MCF 10A (cell line): ENCODE measurements around the gene MTG1. TPM values are rescaled to one million over a fixed set of nuclear protein-coding genes. Genes with fewer than 3 reads are reported as not detected.

ENCODE experiments used
- BruUV-seq: library from RNA; stranded (reverse); fragments of 400-500 nt; replicated peaks from 2 replicates; lab custom pipeline; 2021; lab: Mats Ljungman, UMichigan
- CTCF ChIA-PET: fragments of 300-600 bp; sonication (Branson Sonifier 250); formaldehyde crosslinking; extraction: SDS; loops from one replicate; lab custom pipeline; 2021; ENCODE audit warnings: antibody characterized with exemption, inconsistent platforms; lab: Yijun Ruan, JAX
- POLR2A ChIA-PET: fragments of 300-600, 350-650 bp; sonication (Branson Sonifier 250); formaldehyde crosslinking; extraction: SDS; loops from one replicate; lab custom pipeline; 2020; ENCODE audit warnings: antibody characterized with exemption, inconsistent platforms; lab: Yijun Ruan, JAX
- DNase-seq: peaks from one replicate; pipeline ENCODE4 v3.0.0-alpha.2; 2018; ENCODE audit not compliant: unreplicated experiment
- H3K27ac Mint-ChIP-seq: one replicate; pipeline ENCODE4 v1.8.0; 2022; ENCODE audit warnings: mild to moderate bottlenecking, low read depth, mixed read lengths; ENCODE audit not compliant: unreplicated experiment
- H3K27me3 Mint-ChIP-seq: one replicate; pipeline ENCODE4 v1.8.0; 2022; ENCODE audit warnings: mixed read lengths; ENCODE audit not compliant: insufficient read depth, unreplicated experiment
- H3K36me3 Mint-ChIP-seq: one replicate; pipeline ENCODE4 v1.8.0; 2022; ENCODE audit warnings: mild to moderate bottlenecking, moderate library complexity, mixed read lengths; ENCODE audit not compliant: insufficient read depth, unreplicated experiment
- H3K4me1 Mint-ChIP-seq: one replicate; pipeline ENCODE4 v1.8.0; 2022; ENCODE audit warnings: mixed read lengths; ENCODE audit not compliant: insufficient read depth, unreplicated experiment
- H3K4me3 Mint-ChIP-seq: one replicate; pipeline ENCODE4 v1.8.0; 2022; ENCODE audit warnings: mild to moderate bottlenecking, moderate library complexity, mixed read lengths; ENCODE audit not compliant: unreplicated experiment
- H3K9me3 Mint-ChIP-seq: one replicate; pipeline ENCODE4 v1.8.0; 2022; ENCODE audit warnings: mixed read lengths; ENCODE audit not compliant: unreplicated experiment
- CTCF ChIP-seq: fragments of 200-600 bp; IDR thresholded peaks from one replicate; pipeline ENCODE4 v1.8.0; 2022; ENCODE audit warnings: antibody characterized with exemption, mild to moderate bottlenecking; ENCODE audit not compliant: unreplicated experiment
- intact Hi-C: fragments of 100-400 bp; cut with micrococcal nuclease; formaldehyde crosslinking; loops from 2 replicates; pipeline ENCODE4 v1.14.1; 2022
- total RNA-seq: library from RNA; stranded (reverse); gene quantifications from 2 replicates; pipeline ENCODE4 v1.2.3, GENCODE V29; 2022

The MTG1 gene
- total RNA-seq, 1 experiment from 2014 or later = 71.6 TPM

DNA sequence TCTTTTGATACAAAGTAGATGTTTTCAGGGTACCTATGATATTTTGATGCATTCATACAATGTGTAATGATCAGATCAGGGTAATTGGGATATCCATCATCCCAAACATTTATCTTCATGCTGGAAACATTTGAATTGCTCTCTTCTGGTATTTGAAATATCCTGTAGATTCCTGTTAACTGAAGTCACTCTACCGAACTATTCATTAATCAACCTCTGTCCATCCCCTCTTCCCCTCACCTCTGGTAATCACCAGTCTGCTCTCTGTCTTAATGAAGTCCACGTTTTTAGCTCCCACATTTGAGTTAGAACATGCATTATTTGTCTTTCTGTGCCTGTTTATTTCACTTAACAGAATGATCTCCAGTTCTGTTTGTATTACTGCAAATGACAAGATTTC is 11.3 kb downstream of the MTG1 start:
- H3K4me1 Mint-ChIP-seq = peaks cover 19% of the 10 kb centered on the region
- CTCF ChIA-PET = interaction anchor here (1.4 kb wide), 1 partner anchor 98 kb away, joined by 6 read pairs; no protein-coding TSS in a partner anchor
- H3K36me3 Mint-ChIP-seq = peaks cover 87% of the 10 kb centered on the region
- intact Hi-C loops = no loop called here
- H3K27ac Mint-ChIP-seq = no peak overlapping the region
- no peak for DNase-seq
- no peaks in the 10 kb centered on the region for H3K9me3 Mint-ChIP-seq
- no peaks in the 10 kb centered on the region for H3K27me3 Mint-ChIP-seq
- POLR2A ChIA-PET = interaction anchor here (2.9 kb wide), 1 partner anchor 11 kb away, joined by 11 read pairs; the partner anchor contains the start of gene MTG1
- H3K4me3 Mint-ChIP-seq = no peak overlapping the region
- no TSS peak for BruUV-seq
- TF ChIP-seq CTCF = no peak

DNA sequence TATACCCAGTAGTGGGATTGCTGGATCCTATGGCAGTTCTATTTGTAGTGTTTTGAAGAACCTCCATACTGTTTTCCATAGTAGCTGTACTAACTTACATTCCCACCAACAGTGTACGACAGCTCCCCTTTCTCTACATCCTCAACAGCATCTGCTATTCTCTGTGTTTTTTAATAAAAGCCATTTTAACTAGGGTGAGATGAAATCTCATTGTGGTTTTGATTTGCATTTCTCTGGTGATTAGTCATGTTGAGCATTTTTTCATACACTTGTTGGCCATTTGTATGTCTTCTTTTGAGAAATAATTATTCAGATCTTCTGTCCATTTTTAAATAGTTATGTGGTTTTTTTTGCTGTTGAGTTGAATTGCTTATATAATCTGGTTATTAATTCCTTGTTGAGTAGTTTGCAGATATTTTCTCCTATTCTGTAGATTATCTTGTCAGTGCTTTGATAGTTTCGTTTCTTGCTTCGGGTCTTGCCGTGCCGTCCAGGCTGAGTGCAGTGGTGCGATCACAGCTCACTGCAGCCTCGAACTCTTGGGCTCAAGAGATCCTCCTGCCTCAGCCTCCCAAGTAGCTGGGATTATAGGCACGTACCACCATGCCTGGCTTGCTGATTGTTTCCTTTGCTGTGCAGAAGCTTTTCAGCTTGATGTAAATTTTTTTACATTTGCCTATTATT is 12.0 kb downstream of the MTG1 start:
- H3K27me3 Mint-ChIP-seq = no peaks in the 10 kb centered on the region
- TF ChIP-seq CTCF = no peak
- intact Hi-C loops = no loop called here
- no peak overlapping the region for H3K4me3 Mint-ChIP-seq
- H3K9me3 Mint-ChIP-seq = peaks cover 2% of the 10 kb centered on the region
- H3K36me3 Mint-ChIP-seq = peaks cover 87% of the 10 kb centered on the region
- ChIA-PET CTCF (interaction anchor here (1.4 kb wide), 1 partner anchor 98 kb away, joined by 6 read pairs; no protein-coding TSS in a partner anchor), POLR2A (interaction anchor here (2.9 kb wide), 1 partner anchor 12 kb away, joined by 11 read pairs; the partner anchor contains the start of gene MTG1)
- DNase-seq = no peak
- no TSS peak for BruUV-seq
- H3K27ac Mint-ChIP-seq = no peak overlapping the region
- H3K4me1 Mint-ChIP-seq = peaks cover 19% of the 10 kb centered on the region

- POLR2A ChIA-PET = interaction anchor here (1.1 to 1.9 kb wide), 2 partner anchors 10 to 25 kb away, joined by 4 to 5 read pairs; no protein-coding TSS in a partner anchor
- Mint-ChIP-seq H3K4me3 (no peak overlapping the region), H3K27ac (no peak overlapping the region)
Observed at GRCh38 chr10:133411523-133412380, 17.8 kb downstream of the MTG1 start.

More at GRCh38 chr10:133411523-133412380, 17.8 kb downstream of the MTG1 start:
- no peaks in the 10 kb centered on the region for H3K27me3 Mint-ChIP-seq
- H3K9me3 Mint-ChIP-seq = peaks cover 16% of the 10 kb centered on the region
- peaks cover 95% of the 10 kb centered on the region for H3K36me3 Mint-ChIP-seq
- peaks cover 9% of the 10 kb centered on the region for H3K4me1 Mint-ChIP-seq
- BruUV-seq = no TSS peak
- intact Hi-C loops = no loop called here
- CTCF ChIA-PET = no interaction called here
- no peak for TF ChIP-seq CTCF
- DNase-seq = no peak
